Activated B cell treated with CpG ODN at 0.5 μM for 24 hours (primary cell): ENCODE results near the gene RFTN1. TPM values are rescaled to one million over a fixed set of nuclear protein-coding genes. Genes with fewer than 3 reads are reported as not detected.
"Not testable (repeated sequence)": the region's sequence is repeated elsewhere in the genome, so short reads cannot be mapped to it uniquely, and the experiment has no call there.

Experiments used
- ATAC-seq: fragments of 200-7000 bp; cut with Tn5 transposase; one replicate; pipeline ENCODE4 v1.10.0; 2021; ENCODE audit warnings: low read depth, mild to moderate bottlenecking, moderate library complexity
- CTCF ChIA-PET: fragments of 350-600 bp; sonication (Branson Sonifier 250); formaldehyde crosslinking; loops from one replicate; lab custom pipeline; 2021; ENCODE audit warnings: antibody characterized with exemption; lab: Charles Lee
- POLR2A ChIA-PET: fragments of 350-600 bp; sonication (Branson Sonifier 250); formaldehyde crosslinking; loops from one replicate; lab custom pipeline; 2021; ENCODE audit warnings: antibody characterized with exemption; lab: Charles Lee
- DNase-seq: peaks from one replicate; pipeline ENCODE4 v3.0.0; 2022
- H3K27ac Mint-ChIP-seq: one replicate; pipeline ENCODE4 v1.8.0; 2020; ENCODE audit warnings: mixed read lengths
- H3K27me3 Mint-ChIP-seq: one replicate; pipeline ENCODE4 v1.8.0; 2021; ENCODE audit warnings: mixed read lengths
- H3K36me3 Mint-ChIP-seq: one replicate; pipeline ENCODE4 v1.8.0; 2021; ENCODE audit warnings: low read depth, mixed read lengths
- H3K4me1 Mint-ChIP-seq: one replicate; pipeline ENCODE4 v1.8.0; 2021; ENCODE audit warnings: mixed read lengths
- H3K4me3 Mint-ChIP-seq: one replicate; pipeline ENCODE4 v1.8.0; 2020; ENCODE audit warnings: mild to moderate bottlenecking, mixed read lengths
- H3K9me3 Mint-ChIP-seq: one replicate; pipeline ENCODE4 v1.8.0; 2020; ENCODE audit warnings: mixed read lengths
- CTCF ChIP-seq: fragments of 200-600 bp; IDR thresholded peaks from one replicate; pipeline ENCODE4 v1.8.0; 2022; ENCODE audit warnings: antibody characterized with exemption, mild to moderate bottlenecking
- intact Hi-C: fragments of 100-400 bp; cut with micrococcal nuclease; formaldehyde crosslinking; loops from one replicate; pipeline ENCODE4 v1.15.1; 2024
- total RNA-seq: library from RNA; stranded (reverse); gene quantifications from 2 replicates; pipeline ENCODE4 v1.2.3, GENCODE V29; 2022

Gene RFTN1
- total RNA-seq, 1 donor from 2014 or later, result 365 TPM

- peaks cover 91% of the 10 kb centered on the region for H3K36me3 Mint-ChIP-seq
Observed at GRCh38 chr3:16490062-16490619, 23.4 kb downstream of the RFTN1 start.

GRCh38 chr3:16489326-16490061 is 24.0 kb downstream of the RFTN1 start:
- CTCF ChIA-PET, ATAC-seq, POLR2A ChIA-PET, H3K27me3 Mint-ChIP-seq, DNase-seq, H3K9me3 Mint-ChIP-seq, intact Hi-C loops, H3K27ac Mint-ChIP-seq, H3K4me3 Mint-ChIP-seq: not testable (repeated sequence)
- Mint-ChIP-seq H3K36me3 (peaks cover 91% of the 10 kb centered on the region), H3K4me1 (peaks cover 35% of the 10 kb centered on the region)

More at GRCh38 chr3:16490062-16490619, 23.4 kb downstream of the RFTN1 start:
- no peak for ATAC-seq
- CTCF ChIA-PET, result no interaction called here
- POLR2A ChIA-PET, result no interaction called here
- no peak for TF ChIP-seq CTCF
- Mint-ChIP-seq H3K27me3 (no peaks in the 10 kb centered on the region), H3K9me3 (no peaks in the 10 kb centered on the region), H3K4me3 (no peak overlapping the region), H3K4me1 (peaks cover 35% of the 10 kb centered on the region), H3K27ac (no peak overlapping the region)
- DNase-seq, result no peak
- intact Hi-C loops, result no loop called here

DNA sequence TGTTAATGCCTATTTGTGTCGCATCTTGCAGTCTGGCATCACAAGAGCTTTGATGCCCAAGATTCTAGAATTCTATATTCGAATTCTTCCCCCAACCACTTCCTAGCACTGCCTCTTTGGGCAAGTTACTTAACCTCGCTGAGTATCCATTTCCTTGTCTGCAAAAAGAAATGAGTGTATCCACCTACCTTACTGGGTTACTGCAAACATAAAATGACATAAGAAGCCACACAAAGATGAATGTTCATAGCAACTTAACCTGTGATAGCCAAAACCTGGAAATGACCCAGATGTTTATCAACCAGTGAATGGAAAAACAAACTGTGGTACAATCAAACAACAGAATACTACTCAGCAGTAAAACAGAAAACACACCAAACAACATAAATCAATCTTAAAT is 24.9 kb downstream of the RFTN1 start:
- ATAC-seq, result no peak
- peaks cover 36% of the 10 kb centered on the region for H3K4me1 Mint-ChIP-seq
- no peak overlapping the region for H3K27ac Mint-ChIP-seq

DNA sequence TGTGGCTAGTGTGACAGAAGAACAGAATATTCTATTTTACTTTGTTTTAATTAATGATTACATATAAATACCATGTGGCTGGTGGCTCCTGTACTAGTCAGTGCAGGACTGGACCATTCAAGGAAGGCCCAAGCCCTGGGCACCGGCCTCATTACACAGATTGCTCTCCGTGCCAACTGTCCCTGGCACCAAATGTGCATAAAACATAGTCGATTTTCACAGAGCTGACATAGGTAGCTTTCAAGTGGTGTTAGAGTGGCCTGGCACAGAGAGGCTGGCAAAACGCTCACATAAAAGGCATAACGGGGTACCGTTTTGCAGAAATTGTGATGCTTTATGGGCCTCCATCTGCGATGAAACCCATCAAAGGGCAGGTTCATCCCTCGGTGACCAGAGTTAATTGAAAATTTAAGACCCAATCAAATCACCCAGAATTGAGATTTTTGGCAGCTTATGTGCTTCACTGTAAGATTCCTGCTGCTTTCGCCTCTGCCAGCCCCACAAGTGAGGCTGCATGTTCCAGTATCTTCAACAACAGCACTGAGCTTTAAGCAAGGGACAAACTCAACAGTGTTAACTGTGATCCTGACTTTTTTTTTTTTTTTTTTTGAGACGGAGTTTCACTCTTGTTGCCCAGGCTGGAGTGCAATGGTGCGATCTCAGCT is 25.9 kb downstream of the RFTN1 start:
- H3K4me3 Mint-ChIP-seq, result no peak overlapping the region
- no peaks in the 10 kb centered on the region for H3K9me3 Mint-ChIP-seq
- peaks cover 46% of the 10 kb centered on the region for H3K4me1 Mint-ChIP-seq
- intact Hi-C loops, result no loop called here
- no peaks in the 10 kb centered on the region for H3K27me3 Mint-ChIP-seq
- no peak for ATAC-seq
- no peak for TF ChIP-seq CTCF
- ChIA-PET CTCF (no interaction called here), POLR2A (interaction anchor here (0.7 to 1.3 kb wide), 3 partner anchors 8 to 190 kb away, joined by 3 to 7 read pairs (median 4); no protein-coding TSS in a partner anchor)
- no peak overlapping the region for H3K27ac Mint-ChIP-seq
- peaks cover 87% of the 10 kb centered on the region for H3K36me3 Mint-ChIP-seq
- no peak for DNase-seq

More for the DNA sequence above, 24.9 kb downstream of the RFTN1 start:
- Mint-ChIP-seq H3K9me3 (no peaks in the 10 kb centered on the region), H3K36me3 (peaks cover 89% of the 10 kb centered on the region), H3K27me3 (no peaks in the 10 kb centered on the region), H3K4me3 (no peak overlapping the region)
- intact Hi-C loops, result no loop called here
- ChIA-PET POLR2A (interaction anchor here (0.7 kb wide), 1 partner anchor 191 kb away, joined by 7 read pairs; no protein-coding TSS in a partner anchor), CTCF (no interaction called here)
- DNase-seq, result no peak
- TF ChIP-seq CTCF, result no peak

DNA sequence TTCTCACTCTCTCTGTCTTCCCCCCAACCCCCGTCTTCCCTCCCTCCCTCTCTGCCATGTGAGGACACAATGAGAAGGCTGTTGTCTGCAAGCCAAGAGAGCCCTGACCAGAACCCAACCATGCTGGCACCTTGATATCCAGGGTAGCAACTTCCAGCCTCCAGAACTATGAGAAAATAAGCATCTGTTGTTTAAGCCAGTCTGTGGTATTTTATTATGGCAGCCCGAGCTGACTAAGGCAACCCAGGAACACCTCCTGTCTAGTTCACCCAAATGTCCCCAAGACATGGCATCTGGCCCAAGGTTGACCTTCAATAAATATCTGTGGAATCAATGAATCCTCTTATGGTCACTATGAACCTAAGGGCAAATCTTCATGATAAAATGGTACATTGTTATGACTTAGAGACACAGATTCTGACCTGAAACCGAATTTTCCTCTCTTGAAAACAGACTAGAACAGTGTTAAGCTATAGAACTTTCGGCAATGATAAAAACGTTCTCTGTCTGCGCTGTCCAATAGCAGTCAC is 26.5 kb downstream of the RFTN1 start:
- no peak overlapping the region for H3K27ac Mint-ChIP-seq
- intact Hi-C loops, result no loop called here
- no peak overlapping the region for H3K4me3 Mint-ChIP-seq

More for the DNA sequence above, 26.5 kb downstream of the RFTN1 start:
- CTCF ChIA-PET, result no interaction called here
- Mint-ChIP-seq H3K9me3 (no peaks in the 10 kb centered on the region), H3K27me3 (no peaks in the 10 kb centered on the region), H3K36me3 (peaks cover 80% of the 10 kb centered on the region), H3K4me1 (peaks cover 53% of the 10 kb centered on the region)
- ATAC-seq (no peak), DNase-seq (no peak)
- no peak for TF ChIP-seq CTCF
- POLR2A ChIA-PET, result interaction anchor here (0.5 to 1.3 kb wide), 3 partner anchors 9 to 23 kb away, joined by 3 to 4 read pairs (median 4); no protein-coding TSS in a partner anchor
